OCI-LY1 (cell line): ENCODE results near the gene IL23A.

Experiments used
- H2AFZ ChIP-seq: fragments of 200-600 bp; sonication (generic), shearing (Covaris generic); 2 replicates; pipeline ENCODE4 v1.6.0; 2014; ENCODE audit warnings: antibody characterized with exemption, mild to moderate bottlenecking, low read length
- H3F3A ChIP-seq: fragments of 200-600 bp; sonication (generic), shearing (Covaris generic); 2 replicates; pipeline ENCODE4 v1.6.0; 2014; ENCODE audit warnings: mild to moderate bottlenecking, antibody characterized with exemption, low read length, moderate library complexity; ENCODE audit not compliant: insufficient read depth
- H3K27ac ChIP-seq: fragments of 200-600 bp; sonication (generic); 2 replicates; pipeline ENCODE4 v1.5.1; 2014; ENCODE audit warnings: low read length, mixed run types, mild to moderate bottlenecking, low read depth; ENCODE audit not compliant: poor library complexity, severe bottlenecking
- H3K27me3 ChIP-seq: fragments of 200-600 bp; sonication (generic); 2 replicates; pipeline ENCODE4 v1.6.0; 2014; ENCODE audit warnings: antibody characterized with exemption, mild to moderate bottlenecking, low read length, moderate library complexity; ENCODE audit not compliant: insufficient read depth
- H3K36me3 ChIP-seq: fragments of 200-600 bp; sonication (generic); 2 replicates; pipeline ENCODE4 v1.6.1; 2014; ENCODE audit warnings: mild to moderate bottlenecking, antibody characterized with exemption, low read length, moderate library complexity, mixed read lengths; ENCODE audit not compliant: insufficient read depth
- H3K4me1 ChIP-seq: fragments of 200-600 bp; sonication (generic); 2 replicates; pipeline ENCODE4 v1.5.1; 2014; ENCODE audit warnings: mild to moderate bottlenecking, low read length, moderate library complexity; ENCODE audit not compliant: insufficient read depth, severe bottlenecking
- H3K4me2 ChIP-seq: fragments of 200-600 bp; sonication (generic), shearing (Covaris generic); 2 replicates; pipeline ENCODE4 v1.6.1; 2014; ENCODE audit warnings: low read length
- H3K4me3 ChIP-seq: fragments of 200-600 bp; sonication (generic); 2 replicates; pipeline ENCODE4 v1.5.1; 2014; ENCODE audit warnings: low read length, low read depth, mild to moderate bottlenecking, mixed read lengths; ENCODE audit not compliant: poor library complexity, severe bottlenecking
- H3K79me2 ChIP-seq: fragments of 200-600 bp; shearing (Covaris generic); 2 replicates; pipeline ENCODE4 v1.6.1; 2016; ENCODE audit warnings: mixed run types, low read length, mixed read lengths; ENCODE audit not compliant: insufficient read depth
- H3K9ac ChIP-seq: fragments of 200-600 bp; sonication (generic), shearing (Covaris generic); 2 replicates; pipeline ENCODE4 v1.6.1; 2014; ENCODE audit warnings: mild to moderate bottlenecking, low read length, mixed read lengths
- H3K9me2 ChIP-seq: fragments of 200-600 bp; sonication (generic), shearing (Covaris generic); 2 replicates; pipeline ENCODE4 v1.6.1; 2014; ENCODE audit warnings: low read depth, mild to moderate bottlenecking, low read length, mixed read lengths
- H3K9me3 ChIP-seq: fragments of 200-600 bp; shearing (Covaris generic); 2 replicates; pipeline ENCODE4 v1.6.1; 2014; ENCODE audit warnings: low read length, mixed read lengths
- H4K20me1 ChIP-seq: fragments of 200-600 bp; sonication (generic), shearing (Covaris generic); 2 replicates; pipeline ENCODE4 v1.6.0; 2016; ENCODE audit warnings: mild to moderate bottlenecking, low read length; ENCODE audit not compliant: insufficient read depth
- EZH2 ChIP-seq: fragments of 200-600 bp; sonication (generic), shearing (Covaris generic); IDR thresholded peaks from 2 replicates; pipeline ENCODE4 v1.8.0; 2017; ENCODE audit warnings: borderline replicate concordance, mixed run types, mild to moderate bottlenecking, antibody characterized with exemption, low read length, moderate library complexity, mixed read lengths
- TF ChIP-seq, protein P1 (sequence below): fragments of 200-600 bp; sonication (generic), shearing (Covaris generic); IDR thresholded peaks from 2 replicates; pipeline ENCODE4 v1.5.1; 2017; ENCODE audit warnings: mild to moderate bottlenecking, antibody characterized with exemption, low read length, moderate library complexity, mixed read lengths

IL23A gene

DNA sequence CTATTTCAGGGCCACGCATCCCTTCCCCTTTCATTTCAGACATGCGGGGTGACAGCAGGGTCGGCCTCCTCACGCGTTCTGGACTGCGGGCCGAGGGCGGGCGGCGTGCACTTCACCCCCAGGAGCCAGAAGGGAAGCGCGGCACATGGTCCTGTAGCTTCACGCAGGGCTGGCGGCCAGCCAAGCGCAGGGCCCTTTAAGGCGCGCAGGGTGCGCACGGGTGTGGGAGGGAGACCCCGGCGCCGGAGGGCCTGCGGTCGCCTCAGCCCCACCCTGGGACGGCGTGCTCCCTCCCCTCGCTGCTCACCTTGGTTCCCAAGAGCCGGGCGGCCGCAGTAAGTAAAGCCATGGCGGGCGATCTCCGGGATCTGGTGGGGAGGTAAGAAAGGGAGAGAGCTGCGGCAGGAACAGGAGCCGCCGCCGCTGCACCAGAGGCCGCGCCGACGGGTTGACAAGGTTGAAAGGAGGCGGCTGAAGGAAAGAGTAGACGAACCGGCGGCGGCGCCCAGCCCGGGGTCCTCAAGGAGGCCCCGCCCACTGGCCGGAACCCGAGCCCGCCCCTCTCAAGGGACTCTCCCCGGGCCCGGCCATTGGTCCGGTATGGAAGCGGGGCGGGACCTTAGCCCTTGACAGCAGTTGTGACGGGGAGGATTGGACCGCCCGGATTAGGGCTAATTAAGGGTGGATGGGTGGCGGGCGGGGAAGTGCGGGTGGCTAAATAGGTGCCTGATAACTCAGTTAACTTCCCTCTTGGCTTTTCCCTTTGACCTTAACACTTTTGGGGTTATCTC is 38.6 kb upstream of the IL23A start, which contains the start of gene CS:
Gene CS, minus strand, starts transcription at position 478 of the 791 bp plus-strand sequence. Its CDS starts 129 bp downstream, at position 349.
- peak within 1 kb of the TSS; percentile 86 for H3K27ac ChIP-seq
- H3K36me3 ChIP-seq: peaks cover 34% of the 10 kb centered on the region
- H3K79me2 ChIP-seq: peaks cover 45% of the 10 kb centered on the region

DNA sequence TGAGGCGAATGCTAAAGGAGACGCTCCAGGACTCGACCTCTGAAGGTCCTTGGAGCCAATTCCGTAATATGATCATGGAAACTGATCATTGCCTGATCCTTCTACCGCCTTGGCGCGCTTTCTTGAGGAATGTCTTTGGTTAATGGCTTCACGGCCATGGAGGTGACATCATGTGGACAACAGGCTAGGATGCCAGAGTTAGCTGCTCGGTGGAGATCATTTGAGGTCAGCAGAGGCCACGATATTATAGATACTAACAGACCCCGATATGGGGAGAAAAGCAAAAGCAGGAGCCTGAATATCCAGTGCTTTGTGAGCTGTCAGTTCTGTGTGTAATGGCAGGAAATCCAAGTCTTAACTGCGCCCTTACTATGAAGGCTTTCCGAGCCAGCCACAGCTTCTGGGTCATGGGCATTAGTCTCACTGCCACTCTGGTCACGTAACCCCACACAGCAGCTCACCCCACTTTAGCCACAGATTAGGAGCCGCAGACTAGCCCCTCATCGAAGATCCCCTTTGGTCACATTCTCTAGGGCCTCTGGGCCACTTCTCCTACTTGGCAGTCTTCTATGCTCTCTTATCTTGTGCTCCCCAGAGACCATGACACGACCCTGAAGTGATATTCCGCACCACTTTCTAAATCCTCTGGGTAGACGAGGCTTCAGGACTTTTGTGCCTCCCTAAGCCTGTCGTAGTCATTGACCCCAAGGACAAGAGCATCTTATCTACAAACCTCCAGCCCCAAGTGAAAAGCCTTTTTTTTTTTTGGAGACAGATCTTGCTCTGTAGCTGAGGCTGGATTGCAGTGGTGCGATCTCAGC is 37.8 kb upstream of the IL23A start:
- no peaks in the 10 kb centered on the region for H4K20me1 ChIP-seq
- peak overlapping the region; percentile 83 for H3K4me3 ChIP-seq
- H3K27me3 ChIP-seq: no peaks in the 10 kb centered on the region
- no peaks in the 10 kb centered on the region for H3F3A ChIP-seq
- no peaks in the 10 kb centered on the region for H3K9me2 ChIP-seq
- peak overlapping the region; percentile 86 for H3K27ac ChIP-seq
- H3K79me2 ChIP-seq: peaks cover 39% of the 10 kb centered on the region
- peaks cover 61% of the 10 kb centered on the region for H3K4me1 ChIP-seq
- H3K4me2 ChIP-seq: peak overlapping the region; percentile 95
- H3K36me3 ChIP-seq: peaks cover 33% of the 10 kb centered on the region
- no peak overlapping the region for H2AFZ ChIP-seq
- TF ChIP-seq, protein P1, sequence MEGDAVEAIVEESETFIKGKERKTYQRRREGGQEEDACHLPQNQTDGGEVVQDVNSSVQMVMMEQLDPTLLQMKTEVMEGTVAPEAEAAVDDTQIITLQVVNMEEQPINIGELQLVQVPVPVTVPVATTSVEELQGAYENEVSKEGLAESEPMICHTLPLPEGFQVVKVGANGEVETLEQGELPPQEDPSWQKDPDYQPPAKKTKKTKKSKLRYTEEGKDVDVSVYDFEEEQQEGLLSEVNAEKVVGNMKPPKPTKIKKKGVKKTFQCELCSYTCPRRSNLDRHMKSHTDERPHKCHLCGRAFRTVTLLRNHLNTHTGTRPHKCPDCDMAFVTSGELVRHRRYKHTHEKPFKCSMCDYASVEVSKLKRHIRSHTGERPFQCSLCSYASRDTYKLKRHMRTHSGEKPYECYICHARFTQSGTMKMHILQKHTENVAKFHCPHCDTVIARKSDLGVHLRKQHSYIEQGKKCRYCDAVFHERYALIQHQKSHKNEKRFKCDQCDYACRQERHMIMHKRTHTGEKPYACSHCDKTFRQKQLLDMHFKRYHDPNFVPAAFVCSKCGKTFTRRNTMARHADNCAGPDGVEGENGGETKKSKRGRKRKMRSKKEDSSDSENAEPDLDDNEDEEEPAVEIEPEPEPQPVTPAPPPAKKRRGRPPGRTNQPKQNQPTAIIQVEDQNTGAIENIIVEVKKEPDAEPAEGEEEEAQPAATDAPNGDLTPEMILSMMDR: no peak
- TF ChIP-seq EZH2: no peak
- H3K9ac ChIP-seq: peak overlapping the region; percentile 90
- H3K9me3 ChIP-seq: no peaks in the 10 kb centered on the region

More for the DNA sequence above, 38.6 kb upstream of the IL23A start, which contains the start of gene CS:
- no peak for TF ChIP-seq EZH2
- TF ChIP-seq, protein P1: no peak
- peak within 1 kb of the TSS; percentile 83 for H3K4me3 ChIP-seq
- no peaks in the 10 kb centered on the region for H4K20me1 ChIP-seq
- H3K27me3 ChIP-seq: no peaks in the 10 kb centered on the region
- H3K4me2 ChIP-seq: peak within 1 kb of the TSS; percentile 95
- peak within 1 kb of the TSS; percentile 91 for H3K9ac ChIP-seq
- H2AFZ ChIP-seq: no peak within 1 kb of the TSS
- no peaks in the 10 kb centered on the region for H3K9me2 ChIP-seq
- H3K4me1 ChIP-seq: peaks cover 61% of the 10 kb centered on the region
- H3K9me3 ChIP-seq: no peaks in the 10 kb centered on the region
- no peaks in the 10 kb centered on the region for H3F3A ChIP-seq

DNA sequence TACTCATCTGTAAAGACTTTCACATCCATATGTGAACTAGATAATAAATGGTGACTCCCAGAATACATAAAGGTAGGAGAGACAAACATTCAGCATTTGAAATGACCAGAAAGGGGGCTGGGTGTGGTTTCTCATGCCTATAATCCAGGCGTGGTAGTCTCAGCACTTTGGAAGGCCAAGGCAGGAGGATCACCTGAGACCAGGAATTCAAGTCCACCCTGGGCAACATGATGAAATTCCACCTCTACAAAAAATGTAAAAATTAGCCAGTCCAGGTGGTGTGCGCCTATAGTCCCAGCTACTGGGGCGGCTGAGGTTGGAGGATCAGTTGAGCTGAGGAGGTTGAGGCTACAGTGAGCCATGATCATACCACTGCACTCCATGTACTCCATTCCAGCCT is 34.4 kb upstream of the IL23A start:
- H3K4me1 ChIP-seq: peaks cover 28% of the 10 kb centered on the region
- no peak overlapping the region for H3K9ac ChIP-seq
- no peak overlapping the region for H3K4me3 ChIP-seq
- H4K20me1 ChIP-seq: no peaks in the 10 kb centered on the region
- H3K27ac ChIP-seq: no peak overlapping the region
- H2AFZ ChIP-seq: no peak overlapping the region
- no peak for TF ChIP-seq EZH2
- TF ChIP-seq, protein P1: no peak
- H3K4me2 ChIP-seq: no peak overlapping the region
- peaks cover 5% of the 10 kb centered on the region for H3K79me2 ChIP-seq
- no peaks in the 10 kb centered on the region for H3F3A ChIP-seq
- no peaks in the 10 kb centered on the region for H3K27me3 ChIP-seq
- H3K9me3 ChIP-seq: no peaks in the 10 kb centered on the region
- H3K36me3 ChIP-seq: peaks cover 22% of the 10 kb centered on the region
- no peaks in the 10 kb centered on the region for H3K9me2 ChIP-seq
